ENCODE data around the gene CEP112.
A peak's percentile ranks its signal among the peaks of the same experiment; 100 is the strongest.

CEP112 gene

GRCh38 chr17:66054242-66054641, 137.7 kb downstream of the CEP112 start:
- no peak for DNase-seq

GRCh38 chr17:66044083-66044482, 147.8 kb downstream of the CEP112 start:
- DNase-seq = no peak

- no peak for DNase-seq
Observed at GRCh38 chr17:66043419-66043818, 148.5 kb downstream of the CEP112 start.

DNA sequence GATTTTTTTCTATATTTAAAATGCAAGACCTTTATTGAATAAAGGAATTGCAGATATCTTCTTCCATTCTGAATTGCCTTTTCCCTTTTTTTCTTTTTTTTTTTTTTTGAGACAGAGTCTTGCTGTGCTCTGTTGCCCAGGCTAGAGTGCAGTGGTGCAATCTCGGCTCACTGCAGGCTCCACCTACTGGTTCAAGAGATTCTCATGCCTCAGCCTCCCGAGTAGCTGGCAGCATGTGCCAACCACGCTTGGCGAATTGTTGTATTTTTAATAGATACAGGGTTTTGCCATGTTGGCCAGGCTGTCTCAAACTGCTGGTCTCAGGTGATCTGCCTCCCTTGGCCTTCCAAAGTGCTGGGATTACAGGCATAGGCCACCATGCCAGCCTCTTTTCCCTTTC, 151.5 kb downstream of the CEP112 start:
- no peak for DNase-seq

- DNase-seq = no peak
Observed at GRCh38 chr17:66038125-66038524, 153.8 kb downstream of the CEP112 start.

DNA sequence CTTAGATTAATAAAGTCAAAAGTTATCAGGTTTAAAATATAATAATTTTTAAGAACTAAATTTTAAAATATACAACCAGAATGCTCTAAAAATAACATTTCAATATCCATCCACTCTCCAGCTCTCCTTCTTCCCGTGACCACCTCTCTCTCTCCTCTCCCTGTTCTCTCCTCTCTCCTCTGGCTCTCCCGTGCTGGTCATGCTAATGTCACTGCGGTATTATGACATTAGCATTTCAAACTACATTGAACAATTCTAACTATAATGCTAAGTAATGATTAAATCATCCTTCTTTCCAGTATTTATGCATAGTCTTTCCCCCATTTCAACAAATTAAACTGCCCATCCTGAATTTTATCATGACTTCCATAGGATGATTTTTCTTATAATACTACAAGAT, 154.7 kb downstream of the CEP112 start:
- DNase-seq = no peak

GRCh38 chr17:66032082-66032712, 159.7 kb downstream of the CEP112 start:
- DNase-seq = no peak

GRCh38 chr17:66025551-66025950, 166.4 kb downstream of the CEP112 start:
- no peak for DNase-seq

DNA sequence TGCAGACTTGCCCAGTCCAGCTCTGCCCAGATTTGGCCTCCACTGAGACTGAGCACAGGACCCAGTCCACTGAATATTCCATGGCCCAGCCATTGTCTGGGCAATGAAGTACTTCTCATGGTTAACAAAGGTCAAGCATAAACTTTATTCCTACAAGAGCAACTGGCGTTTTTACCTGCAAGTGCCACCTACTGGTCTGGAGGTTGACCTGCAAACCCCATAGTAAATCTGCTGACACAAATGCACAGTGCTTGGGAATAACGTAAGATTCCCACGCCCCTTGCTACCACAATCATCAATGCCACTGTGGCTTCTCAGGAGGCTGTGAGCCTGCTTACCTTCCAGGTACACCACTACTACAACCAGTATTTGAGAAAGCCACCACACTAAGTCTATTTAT, 170.2 kb downstream of the CEP112 start:
- no peak for DNase-seq

GRCh38 chr17:66018786-66019185, 173.1 kb downstream of the CEP112 start:
- no peak for DNase-seq

GRCh38 chr17:66016231-66016630, 175.7 kb downstream of the CEP112 start:
- no peak for DNase-seq

DNA sequence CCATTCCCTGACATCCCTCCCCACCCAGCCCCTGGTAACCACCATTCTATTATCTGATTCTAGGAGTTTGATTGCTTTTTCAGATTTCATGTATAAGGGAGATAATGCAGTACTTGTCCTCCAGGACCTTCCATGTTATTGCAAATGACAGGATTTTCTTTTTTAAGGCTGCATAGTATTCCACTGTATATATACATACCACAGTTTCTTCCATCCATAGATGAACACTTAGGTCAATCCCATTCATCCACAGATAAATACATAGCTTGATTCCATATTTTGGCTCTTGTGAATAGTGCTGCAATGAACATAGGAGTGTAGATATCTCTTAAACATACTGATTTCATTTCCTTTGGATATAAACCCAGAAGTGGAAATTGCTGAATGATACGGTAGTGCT, 183.3 kb downstream of the CEP112 start:
- no peak for DNase-seq

DNA sequence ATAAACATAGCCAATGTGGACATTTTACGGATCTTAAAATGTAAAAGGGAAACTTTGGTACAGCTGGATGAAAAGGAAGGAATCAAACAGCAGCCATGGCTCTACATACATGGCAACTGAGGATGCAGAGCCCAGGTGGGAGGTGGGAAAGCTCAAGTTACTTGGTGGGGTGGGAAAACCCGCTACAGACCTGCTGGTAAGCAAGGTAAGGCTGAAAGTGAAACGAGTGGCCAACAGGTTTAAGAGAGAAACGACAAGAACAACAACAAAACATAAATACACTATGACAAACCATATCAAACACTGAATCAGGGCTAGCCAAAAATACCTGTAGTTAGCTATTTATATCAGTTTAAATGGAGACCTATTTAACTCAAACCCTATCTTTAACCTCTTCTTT, 185.3 kb downstream of the CEP112 start:
- DNase-seq = no peak

DNA sequence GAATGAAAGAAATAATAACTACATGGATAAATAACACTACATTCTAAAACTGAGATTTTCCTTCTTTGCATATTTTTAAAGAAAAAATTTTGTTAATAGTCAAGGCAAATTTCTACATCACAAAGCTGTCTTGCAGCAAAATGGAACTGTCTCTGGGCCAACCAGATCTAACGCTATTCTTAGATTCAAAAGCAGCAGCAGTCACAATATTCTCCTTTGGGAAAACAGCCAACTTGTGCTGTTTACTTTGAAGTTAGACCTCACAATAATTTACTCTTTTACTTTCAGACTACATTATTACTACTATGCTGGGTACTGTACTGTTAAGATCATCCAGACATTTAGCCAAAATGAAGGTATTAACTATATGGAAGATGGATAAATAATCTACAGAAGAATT, 189.1 kb downstream of the CEP112 start:
- DNase-seq = no peak

DNA sequence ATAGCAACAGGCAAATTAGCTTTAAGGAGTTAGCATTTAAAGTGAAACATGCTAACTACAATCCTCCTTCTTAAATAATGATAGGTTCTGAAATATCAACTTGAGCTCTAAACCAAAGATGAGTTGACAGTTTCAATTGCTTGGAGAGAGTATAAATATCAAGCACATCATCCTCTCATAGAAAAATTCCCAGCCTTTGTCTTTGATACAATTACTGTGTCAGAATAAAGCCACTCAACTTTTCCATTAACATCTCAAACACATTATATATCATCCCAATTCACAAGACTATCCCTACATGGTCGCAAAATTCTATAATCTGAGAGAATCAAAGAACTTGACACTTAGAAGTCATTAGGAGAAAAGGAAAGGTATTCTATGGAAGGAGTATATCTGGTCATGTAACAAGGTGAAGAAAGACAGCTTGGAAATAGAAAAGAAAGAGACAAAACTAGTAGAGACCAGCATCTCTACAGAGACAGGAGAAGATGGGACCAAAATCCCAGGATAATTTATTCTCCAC, 189.8 kb downstream of the CEP112 start:
- DNase-seq = no peak

GRCh38 chr17:66000216-66000615, 191.7 kb downstream of the CEP112 start:
- no peak for DNase-seq

DNA sequence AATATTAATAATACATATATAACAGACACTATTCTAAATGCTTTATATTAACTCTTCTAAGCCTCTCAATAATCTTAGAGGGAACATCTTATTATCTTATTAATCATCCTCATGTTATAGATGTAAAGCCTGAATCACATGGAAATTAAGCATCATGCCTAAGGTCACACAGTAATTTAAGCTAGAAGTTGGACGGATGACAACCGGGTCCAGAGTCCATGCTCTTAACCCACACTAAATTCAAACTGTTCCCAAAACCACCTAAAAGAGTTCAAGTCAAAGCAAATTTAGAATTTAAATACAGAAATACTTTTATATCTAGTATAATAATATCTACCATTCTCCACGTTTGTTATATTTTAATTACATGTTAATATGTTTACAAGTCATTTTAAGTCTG, 193.3 kb downstream of the CEP112 start:
- no peak for DNase-seq

- DNase-seq = no peak
Observed at GRCh38 chr17:65994679-65995078, 197.3 kb downstream of the CEP112 start.

GRCh38 chr17:65994114-65994513, 197.8 kb downstream of the CEP112 start:
- no peak for DNase-seq

DNA sequence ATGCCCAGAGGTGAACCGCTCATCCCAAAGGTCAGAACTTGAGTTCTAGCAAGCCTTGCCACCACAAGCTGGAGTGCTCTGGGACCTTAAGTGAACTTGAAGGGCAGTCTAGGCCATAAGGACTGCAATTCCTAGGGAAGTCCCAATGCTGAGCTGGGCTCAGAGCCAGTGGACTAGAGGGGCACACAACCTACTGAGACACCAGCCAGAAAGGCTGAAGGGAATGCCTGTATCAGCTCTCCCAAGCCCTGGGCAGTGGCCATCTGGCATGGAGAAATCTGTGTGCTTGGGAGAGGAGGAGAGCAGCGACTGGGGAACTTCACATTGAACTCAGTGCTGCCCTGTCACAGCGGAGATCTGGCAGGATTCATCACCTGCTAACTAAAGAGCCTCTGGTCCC, 201.3 kb downstream of the CEP112 start:
- DNase-seq = no peak

GRCh38 chr17:65988451-65988850, 203.5 kb downstream of the CEP112 start:
- DNase-seq = no peak

GRCh38 chr17:65987988-65988387, 203.9 kb downstream of the CEP112 start:
- DNase-seq = peak; percentile 63

GRCh38 chr17:65985571-65985970, 206.4 kb downstream of the CEP112 start:
- no peak for DNase-seq

- DNase-seq = no peak
Observed at GRCh38 chr17:65984299-65984698, 207.6 kb downstream of the CEP112 start.

- DNase-seq = no peak
Observed at GRCh38 chr17:65978871-65979270, 213.1 kb downstream of the CEP112 start.
